Osteoblast (primary cell): ENCODE measurements around the gene WNK1. TPM values are rescaled to one million over a fixed set of nuclear protein-coding genes. Genes with fewer than 3 reads are reported as not detected.

Experiments used
- DNase-seq: peaks from one replicate; pipeline ENCODE4 v3.0.0; 2011; ENCODE audit warnings: low spot score, mixed read lengths; ENCODE audit not compliant: insufficient read length; ENCODE audit errors: missing footprints
- H2AFZ ChIP-seq: 2 replicates; pipeline ENCODE4 v1.6.0; 2011; ENCODE audit warnings: mild to moderate bottlenecking, low read length
- H3K27ac ChIP-seq: 2 replicates; pipeline ENCODE4 v1.5.1; 2011; ENCODE audit warnings: mild to moderate bottlenecking, low read depth, low read length, moderate library complexity
- H3K27me3 ChIP-seq: 2 replicates; pipeline ENCODE4 v1.6.0; 2012; ENCODE audit warnings: mild to moderate bottlenecking, control low read depth, inconsistent platforms, low read length, moderate library complexity; ENCODE audit not compliant: insufficient read depth
- H3K36me3 ChIP-seq: 2 replicates; pipeline ENCODE4 v1.5.1; 2011; ENCODE audit warnings: mild to moderate bottlenecking, low read length, control low read depth, moderate library complexity; ENCODE audit not compliant: insufficient read depth
- H3K4me1 ChIP-seq: 2 replicates; pipeline ENCODE4 v1.5.1; 2011; ENCODE audit warnings: mild to moderate bottlenecking, low read length, control low read depth, moderate library complexity; ENCODE audit not compliant: insufficient read depth
- H3K4me2 ChIP-seq: 2 replicates; pipeline ENCODE4 v1.6.0; 2011; ENCODE audit warnings: mild to moderate bottlenecking, low read length; ENCODE audit not compliant: insufficient read depth
- H3K4me3 ChIP-seq: fragments of 200-600 bp; sonication (generic); 3 replicates; pipeline ENCODE4 v1.5.1; 2012; ENCODE audit warnings: mild to moderate bottlenecking, low read length, inconsistent platforms; ENCODE audit not compliant: insufficient read depth
- H3K79me2 ChIP-seq: 2 replicates; pipeline ENCODE4 v1.6.0; 2012; ENCODE audit warnings: mild to moderate bottlenecking, low read length, control low read depth, inconsistent platforms; ENCODE audit not compliant: insufficient read depth
- H3K9me3 ChIP-seq: 2 replicates; pipeline ENCODE4 v1.5.1; 2011; ENCODE audit warnings: low read depth, low read length, control low read depth
- H4K20me1 ChIP-seq: 2 replicates; pipeline ENCODE4 v1.6.0; 2012; ENCODE audit warnings: mild to moderate bottlenecking, low read length, control low read depth; ENCODE audit not compliant: insufficient read depth
- total RNA-seq: library from RNA; depleted of rRNA; stranded (reverse); fragments of >200 nt; gene quantifications from 2 replicates; pipeline ENCODE4 v1.2.3, GENCODE V29; 2012
- TF ChIP-seq, protein P1 (sequence below): IDR thresholded peaks from 2 replicates; pipeline ENCODE4 v1.5.1; 2011; ENCODE audit warnings: mild to moderate bottlenecking, low read depth, low read length, moderate library complexity; ENCODE audit errors: extremely low read depth

WNK1 gene
- total RNA-seq, 1 donor = 110 TPM

- TF ChIP-seq, protein P1, sequence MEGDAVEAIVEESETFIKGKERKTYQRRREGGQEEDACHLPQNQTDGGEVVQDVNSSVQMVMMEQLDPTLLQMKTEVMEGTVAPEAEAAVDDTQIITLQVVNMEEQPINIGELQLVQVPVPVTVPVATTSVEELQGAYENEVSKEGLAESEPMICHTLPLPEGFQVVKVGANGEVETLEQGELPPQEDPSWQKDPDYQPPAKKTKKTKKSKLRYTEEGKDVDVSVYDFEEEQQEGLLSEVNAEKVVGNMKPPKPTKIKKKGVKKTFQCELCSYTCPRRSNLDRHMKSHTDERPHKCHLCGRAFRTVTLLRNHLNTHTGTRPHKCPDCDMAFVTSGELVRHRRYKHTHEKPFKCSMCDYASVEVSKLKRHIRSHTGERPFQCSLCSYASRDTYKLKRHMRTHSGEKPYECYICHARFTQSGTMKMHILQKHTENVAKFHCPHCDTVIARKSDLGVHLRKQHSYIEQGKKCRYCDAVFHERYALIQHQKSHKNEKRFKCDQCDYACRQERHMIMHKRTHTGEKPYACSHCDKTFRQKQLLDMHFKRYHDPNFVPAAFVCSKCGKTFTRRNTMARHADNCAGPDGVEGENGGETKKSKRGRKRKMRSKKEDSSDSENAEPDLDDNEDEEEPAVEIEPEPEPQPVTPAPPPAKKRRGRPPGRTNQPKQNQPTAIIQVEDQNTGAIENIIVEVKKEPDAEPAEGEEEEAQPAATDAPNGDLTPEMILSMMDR = no peak
- Histone ChIP-seq H2AFZ (no peak overlapping the region), H4K20me1 (no peaks in the 10 kb centered on the region), H3K27me3 (no peaks in the 10 kb centered on the region), H3K4me1 (peaks cover 32% of the 10 kb centered on the region), H3K4me3 (no peak overlapping the region), H3K9me3 (no peaks in the 10 kb centered on the region), H3K36me3 (no peaks in the 10 kb centered on the region), H3K4me2 (no peak overlapping the region), H3K27ac (no peak overlapping the region), H3K79me2 (peaks cover 27% of the 10 kb centered on the region)
- no peak for DNase-seq
These were observed 198.8 kb downstream of the WNK1 start for GRCh38 chr12:951176-951575.

GRCh38 chr12:953776-954175 lies 201.4 kb downstream of the WNK1 start:
- Histone ChIP-seq H3K9me3 (no peaks in the 10 kb centered on the region), H4K20me1 (no peaks in the 10 kb centered on the region), H3K27ac (peak overlapping the region; percentile 35), H3K79me2 (peaks cover 3% of the 10 kb centered on the region), H2AFZ (peak overlapping the region; percentile 31), H3K27me3 (no peaks in the 10 kb centered on the region), H3K4me2 (peak overlapping the region; percentile 21), H3K36me3 (no peaks in the 10 kb centered on the region), H3K4me1 (peaks cover 19% of the 10 kb centered on the region), H3K4me3 (peak overlapping the region; percentile 1)
- TF ChIP-seq, protein P1 = no peak
- peak; percentile 86 for DNase-seq

DNA sequence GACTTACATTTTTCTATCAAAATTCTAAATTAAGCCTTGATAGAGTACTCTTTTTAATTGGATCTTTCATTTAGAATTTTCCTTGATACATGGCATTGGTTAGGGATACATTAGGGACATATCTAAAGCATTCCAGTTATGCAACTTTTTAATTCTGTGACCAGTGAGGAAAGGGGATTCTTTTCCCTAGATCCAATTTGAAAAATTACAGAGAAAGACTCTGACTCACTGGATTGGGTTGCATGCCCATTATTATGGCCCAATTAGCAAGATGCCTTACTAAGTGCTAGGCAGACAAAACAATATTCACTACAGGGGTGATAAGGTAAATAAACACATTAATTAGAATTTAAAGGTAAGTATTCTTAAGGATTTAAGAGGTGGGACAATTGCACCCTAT lies 202.4 kb downstream of the WNK1 start:
- DNase-seq = no peak
- no peaks in the 10 kb centered on the region for H3K27me3 ChIP-seq

DNA sequence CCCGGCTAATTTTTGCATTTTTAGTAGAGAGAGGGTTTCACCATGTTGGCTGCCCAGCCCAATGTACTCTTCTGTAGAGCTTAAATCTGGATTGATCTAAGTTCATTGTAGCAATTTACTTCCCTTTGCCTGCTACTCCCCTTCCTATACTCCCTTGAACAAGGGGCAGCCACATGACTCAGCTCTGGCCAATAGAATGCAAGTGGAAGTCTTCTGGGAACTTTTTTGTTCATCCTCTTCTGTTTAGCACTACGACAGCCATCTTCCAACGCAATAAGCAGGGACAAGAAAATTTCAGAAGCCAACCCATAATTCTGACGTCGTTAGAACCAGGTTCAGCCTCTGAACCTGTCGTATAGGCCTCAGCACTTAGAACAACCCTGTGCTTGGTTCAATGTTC lies 203.6 kb downstream of the WNK1 start:
- Histone ChIP-seq H3K4me2 (no peak overlapping the region), H3K36me3 (no peaks in the 10 kb centered on the region), H3K4me3 (no peak overlapping the region), H3K9me3 (no peaks in the 10 kb centered on the region), H2AFZ (no peak overlapping the region), H3K27me3 (no peaks in the 10 kb centered on the region), H3K4me1 (peaks cover 22% of the 10 kb centered on the region), H4K20me1 (no peaks in the 10 kb centered on the region), H3K79me2 (no peaks in the 10 kb centered on the region), H3K27ac (no peak overlapping the region)
- TF ChIP-seq, protein P1 = no peak
- no peak for DNase-seq

More for the DNA sequence above, 202.4 kb downstream of the WNK1 start:
- Histone ChIP-seq H3K4me2 (no peak overlapping the region), H3K79me2 (no peaks in the 10 kb centered on the region), H3K4me3 (no peak overlapping the region), H3K9me3 (no peaks in the 10 kb centered on the region), H3K36me3 (no peaks in the 10 kb centered on the region), H3K4me1 (peaks cover 22% of the 10 kb centered on the region), H2AFZ (no peak overlapping the region), H3K27ac (no peak overlapping the region), H4K20me1 (no peaks in the 10 kb centered on the region)
- TF ChIP-seq, protein P1 = no peak
